ENCODE data around the gene MAP3K10.

- TF ChIP-seq CTCF (tag by site-specific recombination; IDR thresholded peaks at IDR 0.05) (no peak), ZNF341 (tag by site-specific recombination; IDR thresholded peaks at IDR 0.05; ENCODE audit: low read depth) (no peak), ZNF571 (tag by site-specific recombination; IDR thresholded peaks at IDR 0.05) (no peak), SALL2 (tag by site-specific recombination; IDR thresholded peaks at IDR 0.05; ENCODE audit: borderline replicate concordance) (no peak), SETDB1 (IDR thresholded peaks at IDR 0.05; ENCODE audit: insufficient read length, low read length) (no peak), ZNF221 (tag by site-specific recombination; IDR thresholded peaks at IDR 0.05; ENCODE audit: borderline replicate concordance) (no peak), PRDM2 (tag by site-specific recombination; IDR thresholded peaks at IDR 0.05; ENCODE audit: borderline replicate concordance) (no peak), MYNN (tag by site-specific recombination; IDR thresholded peaks at IDR 0.05; ENCODE audit: borderline replicate concordance) (no peak), PRDM4 (tag by site-specific recombination; IDR thresholded peaks at IDR 0.05) (no peak), ZBTB11 (tag by site-specific recombination; conservative IDR thresholded peaks at IDR 0.05; ENCODE audit: low read depth) (no peak), ZNF23 (tag by site-specific recombination; IDR thresholded peaks at IDR 0.05; ENCODE audit: borderline replicate concordance) (no peak), ZNF596 (tag by site-specific recombination; IDR thresholded peaks at IDR 0.05) (no peak)
Measured at GRCh38 chr19:40213251-40213829, 22.1 kb downstream of the MAP3K10 start.
